Measurements from ENCODE around the gene SZRD1. TPM values are rescaled to one million over a fixed set of nuclear protein-coding genes. Genes with fewer than 3 reads are reported as not detected.

SZRD1 gene
- total RNA-seq, 1 experiment from 2014 or later = 175 TPM

DNA sequence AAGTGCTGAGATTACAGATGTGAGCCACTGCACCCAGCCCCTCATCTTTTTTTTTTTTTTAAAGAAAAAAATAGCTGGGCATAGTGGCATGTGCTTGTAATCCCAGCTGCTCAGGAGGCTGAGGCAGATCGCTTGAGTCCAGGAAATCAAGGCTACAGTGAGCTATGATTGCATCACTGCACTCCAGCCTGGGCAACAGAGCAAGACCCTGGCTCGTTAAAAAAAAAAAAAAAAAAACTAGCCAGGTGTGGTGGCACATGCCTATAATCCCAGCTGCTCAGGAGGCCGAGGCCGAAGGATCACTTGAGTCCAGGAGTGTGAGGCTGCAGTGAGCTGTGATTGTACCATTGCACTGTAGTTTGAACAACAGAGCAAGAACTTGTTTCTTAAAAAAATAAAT is 13.8 kb downstream of the SZRD1 start:
- H3K36me3 ChIP-seq (ENCODE audit: control insufficient read depth, insufficient read depth, low read length) = no peaks in the 10 kb centered on the region

GRCh38 chr1:16383888-16384287 is 16.8 kb downstream of the SZRD1 start:
- Histone ChIP-seq H3K4me3 (ENCODE audit: low read depth in 2 of 2, low read length in 2 of 2) (no peak overlapping the region), H3K36me3 (ENCODE audit: control insufficient read depth, insufficient read depth, low read length) (no peaks in the 10 kb centered on the region), H3K4me1 (ENCODE audit: control insufficient read depth, insufficient read depth, low read length) (peaks cover 46% of the 10 kb centered on the region), H3K27me3 (ENCODE audit: control insufficient read depth, insufficient read depth, low read length) (no peaks in the 10 kb centered on the region), H3K27ac (ENCODE audit: low read length) (no peak overlapping the region), H3K9me3 (ENCODE audit: control insufficient read depth, insufficient read depth, low read depth, low read length) (no peaks in the 10 kb centered on the region)
- DNase-seq (ENCODE audit: low read depth, low spot score) (no peak), ATAC-seq (no peak)
- ChIA-PET CTCF (no interaction called here), POLR2A (no interaction called here)
- intact Hi-C loops (cut with micrococcal nuclease; ENCODE audit: unreplicated experiment) = no loop called here
- no TSS peak for BruUV-seq (replicated peaks)
- in situ Hi-C loops (cut with HindIII; ENCODE audit: low pct_unique_long_range_greater_than_20kb, low sequenced_read_pairs) = no loop called here
- TF ChIP-seq TCF7L2 (IDR thresholded peaks at IDR 0.05; ENCODE audit: low read depth, low read length) = no peak
- TF ChIP-seq, protein P1, sequence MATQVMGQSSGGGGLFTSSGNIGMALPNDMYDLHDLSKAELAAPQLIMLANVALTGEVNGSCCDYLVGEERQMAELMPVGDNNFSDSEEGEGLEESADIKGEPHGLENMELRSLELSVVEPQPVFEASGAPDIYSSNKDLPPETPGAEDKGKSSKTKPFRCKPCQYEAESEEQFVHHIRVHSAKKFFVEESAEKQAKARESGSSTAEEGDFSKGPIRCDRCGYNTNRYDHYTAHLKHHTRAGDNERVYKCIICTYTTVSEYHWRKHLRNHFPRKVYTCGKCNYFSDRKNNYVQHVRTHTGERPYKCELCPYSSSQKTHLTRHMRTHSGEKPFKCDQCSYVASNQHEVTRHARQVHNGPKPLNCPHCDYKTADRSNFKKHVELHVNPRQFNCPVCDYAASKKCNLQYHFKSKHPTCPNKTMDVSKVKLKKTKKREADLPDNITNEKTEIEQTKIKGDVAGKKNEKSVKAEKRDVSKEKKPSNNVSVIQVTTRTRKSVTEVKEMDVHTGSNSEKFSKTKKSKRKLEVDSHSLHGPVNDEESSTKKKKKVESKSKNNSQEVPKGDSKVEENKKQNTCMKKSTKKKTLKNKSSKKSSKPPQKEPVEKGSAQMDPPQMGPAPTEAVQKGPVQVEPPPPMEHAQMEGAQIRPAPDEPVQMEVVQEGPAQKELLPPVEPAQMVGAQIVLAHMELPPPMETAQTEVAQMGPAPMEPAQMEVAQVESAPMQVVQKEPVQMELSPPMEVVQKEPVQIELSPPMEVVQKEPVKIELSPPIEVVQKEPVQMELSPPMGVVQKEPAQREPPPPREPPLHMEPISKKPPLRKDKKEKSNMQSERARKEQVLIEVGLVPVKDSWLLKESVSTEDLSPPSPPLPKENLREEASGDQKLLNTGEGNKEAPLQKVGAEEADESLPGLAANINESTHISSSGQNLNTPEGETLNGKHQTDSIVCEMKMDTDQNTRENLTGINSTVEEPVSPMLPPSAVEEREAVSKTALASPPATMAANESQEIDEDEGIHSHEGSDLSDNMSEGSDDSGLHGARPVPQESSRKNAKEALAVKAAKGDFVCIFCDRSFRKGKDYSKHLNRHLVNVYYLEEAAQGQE (IDR thresholded peaks at IDR 0.05; ENCODE audit: insufficient read depth in 1 of 2, low read depth in 2 of 2, low read length in 1 of 2) = no peak
- TF ChIP-seq CTCF (IDR thresholded peaks at IDR 0.05) = no peak
- no peak for TF ChIP-seq POLR2AphosphoS5 (IDR thresholded peaks at IDR 0.05; ENCODE audit: low read depth, low read length)
- TF ChIP-seq SIN3A (IDR thresholded peaks at IDR 0.05; ENCODE audit: borderline replicate concordance, insufficient read depth, low read depth, low read length) = no peak

More for the DNA sequence above, 13.8 kb downstream of the SZRD1 start:
- ChIA-PET POLR2A (no interaction called here), CTCF (interaction anchor here (0.6 to 0.7 kb wide), 2 partner anchors 11 to 116 kb away, joined by 7 to 11 read pairs; no protein-coding TSS in a partner anchor)
- DNase-seq (ENCODE audit: low read depth, low spot score) (no peak), ATAC-seq (no peak)
- no TSS peak for BruUV-seq (replicated peaks)
- intact Hi-C loops (cut with micrococcal nuclease; ENCODE audit: unreplicated experiment) = no loop called here
- Histone ChIP-seq H3K27me3 (ENCODE audit: control insufficient read depth, insufficient read depth, low read length) (no peaks in the 10 kb centered on the region), H3K27ac (ENCODE audit: low read length) (no peak overlapping the region), H3K4me3 (ENCODE audit: low read depth in 2 of 2, low read length in 2 of 2) (no peak overlapping the region), H3K9me3 (ENCODE audit: control insufficient read depth, insufficient read depth, low read depth, low read length) (no peaks in the 10 kb centered on the region), H3K4me1 (ENCODE audit: control insufficient read depth, insufficient read depth, low read length) (peaks cover 46% of the 10 kb centered on the region)
- no peak for TF ChIP-seq POLR2AphosphoS5 (IDR thresholded peaks at IDR 0.05; ENCODE audit: low read depth, low read length)
- no peak for TF ChIP-seq CTCF (IDR thresholded peaks at IDR 0.05)
- TF ChIP-seq, protein P1 (IDR thresholded peaks at IDR 0.05; ENCODE audit: insufficient read depth in 1 of 2, low read depth in 2 of 2, low read length in 1 of 2) = no peak
- no peak for TF ChIP-seq TCF7L2 (IDR thresholded peaks at IDR 0.05; ENCODE audit: low read depth, low read length)
- no peak for TF ChIP-seq SIN3A (IDR thresholded peaks at IDR 0.05; ENCODE audit: borderline replicate concordance, insufficient read depth, low read depth, low read length)
- in situ Hi-C loops (cut with HindIII; ENCODE audit: low pct_unique_long_range_greater_than_20kb, low sequenced_read_pairs) = no loop called here

Data from Panc1 (cell line).